ENCODE data around the gene ADAMTSL3.

- TF ChIP-seq POLR2A (IDR thresholded peaks at IDR 0.05): no peak
- TF ChIP-seq, protein P1, sequence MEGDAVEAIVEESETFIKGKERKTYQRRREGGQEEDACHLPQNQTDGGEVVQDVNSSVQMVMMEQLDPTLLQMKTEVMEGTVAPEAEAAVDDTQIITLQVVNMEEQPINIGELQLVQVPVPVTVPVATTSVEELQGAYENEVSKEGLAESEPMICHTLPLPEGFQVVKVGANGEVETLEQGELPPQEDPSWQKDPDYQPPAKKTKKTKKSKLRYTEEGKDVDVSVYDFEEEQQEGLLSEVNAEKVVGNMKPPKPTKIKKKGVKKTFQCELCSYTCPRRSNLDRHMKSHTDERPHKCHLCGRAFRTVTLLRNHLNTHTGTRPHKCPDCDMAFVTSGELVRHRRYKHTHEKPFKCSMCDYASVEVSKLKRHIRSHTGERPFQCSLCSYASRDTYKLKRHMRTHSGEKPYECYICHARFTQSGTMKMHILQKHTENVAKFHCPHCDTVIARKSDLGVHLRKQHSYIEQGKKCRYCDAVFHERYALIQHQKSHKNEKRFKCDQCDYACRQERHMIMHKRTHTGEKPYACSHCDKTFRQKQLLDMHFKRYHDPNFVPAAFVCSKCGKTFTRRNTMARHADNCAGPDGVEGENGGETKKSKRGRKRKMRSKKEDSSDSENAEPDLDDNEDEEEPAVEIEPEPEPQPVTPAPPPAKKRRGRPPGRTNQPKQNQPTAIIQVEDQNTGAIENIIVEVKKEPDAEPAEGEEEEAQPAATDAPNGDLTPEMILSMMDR (IDR thresholded peaks at IDR 0.05): no peak
Observed at GRCh38 chr15:83659417-83659812, 5.5 kb downstream of the ADAMTSL3 start.
